H1 (cell line): ENCODE measurements around the gene GNL2. TPM values are rescaled to one million over a fixed set of nuclear protein-coding genes. Genes with fewer than 3 reads are reported as not detected.

Source experiments
- CTCF ChIA-PET: fragments of 300-600 bp; sonication (Branson Sonifier 250); formaldehyde crosslinking; loops from one replicate; lab custom pipeline; 2021; ENCODE audit not compliant: partially characterized antibody; lab: Charles Lee
- POLR2A ChIA-PET: fragments of 300-600 bp; sonication (Branson Sonifier 250); formaldehyde crosslinking; loops from one replicate; lab custom pipeline; 2021; ENCODE audit warnings: inconsistent platforms; ENCODE audit not compliant: partially characterized antibody; lab: Charles Lee
- DNase-seq, 2 experiments: peaks; one replicate each; pipeline versions ENCODE4 v3.0.0 to v3.0.0-alpha.2; 2010 to 2022; ENCODE audit warnings: low spot score in 2 of 2, low read depth in 1 of 2, mixed read lengths in 1 of 2
- FAIRE-seq: peaks from 2 replicates; lab custom pipeline; 2011; peaks lifted over from hg19 to GRCh38; lab: Jason Lieb, UNC
- H2AFZ ChIP-seq: 2 replicates; pipeline ENCODE4 v1.8.1; 2012; ENCODE audit warnings: low read length, inconsistent platforms
- H2AK5ac ChIP-seq: 2 replicates; pipeline ENCODE4 v1.6.1; 2013; ENCODE audit warnings: low read depth, low read length
- H2BK120ac ChIP-seq: replicated peaks from 2 replicates; pipeline ENCODE3; 2013; ENCODE audit warnings: low read depth, low read length, inconsistent platforms
- H2BK12ac ChIP-seq: 2 replicates; pipeline ENCODE4 v1.6.1; 2013; ENCODE audit warnings: low read depth, low read length
- H2BK15ac ChIP-seq: 2 replicates; pipeline ENCODE4 v1.6.1; 2013; ENCODE audit warnings: low read length
- H2BK20ac ChIP-seq: 2 replicates; pipeline ENCODE4 v1.6.1; 2013; ENCODE audit warnings: low read length
- H2BK5ac ChIP-seq: 2 replicates; pipeline ENCODE4 v1.6.1; 2013; ENCODE audit warnings: low read depth, low read length
- H3K14ac ChIP-seq: 2 replicates; pipeline ENCODE4 v1.6.1; 2013; ENCODE audit warnings: inconsistent platforms; ENCODE audit not compliant: insufficient read length
- H3K18ac ChIP-seq: 2 replicates; pipeline ENCODE4 v1.6.1; 2013; ENCODE audit warnings: low read length; ENCODE audit errors: extremely low read depth
- H3K23ac ChIP-seq: 2 replicates; pipeline ENCODE4 v1.6.1; 2013; ENCODE audit warnings: inconsistent platforms; ENCODE audit not compliant: insufficient read length
- H3K23me2 ChIP-seq: 2 replicates; pipeline ENCODE4 v1.6.1; 2013; ENCODE audit warnings: low read depth, low read length
- H3K27ac ChIP-seq: 2 replicates; pipeline ENCODE4 v1.6.1; 2011; ENCODE audit warnings: low read depth, low read length, inconsistent platforms
- H3K27me3 ChIP-seq, 4 experiments: replicated peaks in 1 of 4; 1 replicate in 1 of 4; 2 replicates in 3 of 4; pipeline versions ENCODE4 v1.6.1 to v1.8.1; 2011 to 2013; ENCODE audit warnings: low read length in 3 of 4, mild to moderate bottlenecking in 3 of 4, inconsistent platforms in 2 of 4, mixed read lengths in 2 of 4, moderate library complexity in 1 of 4; ENCODE audit not compliant: control insufficient read depth in 3 of 4, insufficient read depth in 3 of 4; ENCODE audit errors: extremely low read depth in 1 of 4
- H3K36me3 ChIP-seq, 4 experiments: 2 replicates each; pipeline versions ENCODE4 v1.6.1 to v1.8.1; 2011 to 2013; ENCODE audit warnings: mild to moderate bottlenecking in 4 of 4, low read length in 3 of 4, moderate library complexity in 2 of 4, control low read depth in 1 of 4, inconsistent platforms in 1 of 4; ENCODE audit not compliant: insufficient read depth in 4 of 4, control insufficient read depth in 2 of 4
- H3K4ac ChIP-seq: replicated peaks from 2 replicates; pipeline ENCODE3; 2013; ENCODE audit warnings: low read length, low read depth, mixed read lengths, inconsistent platforms; ENCODE audit not compliant: insufficient read length
- H3K4me1 ChIP-seq, 4 experiments: replicated peaks in 1 of 4; 1 replicate in 1 of 4; 2 replicates in 3 of 4; pipeline versions ENCODE4 v1.6.1 to v1.8.1; 2011 to 2013; ENCODE audit warnings: low read length in 3 of 4, inconsistent platforms in 2 of 4, mixed read lengths in 1 of 4; ENCODE audit not compliant: insufficient read depth in 4 of 4, control insufficient read depth in 3 of 4
- H3K4me2 ChIP-seq, 2 experiments: 2 replicates each; pipeline versions ENCODE4 v1.6.1 to v1.8.1; 2011 to 2013; ENCODE audit warnings: low read depth in 2 of 2, low read length in 2 of 2, control low read depth in 1 of 2, inconsistent platforms in 1 of 2, mild to moderate bottlenecking in 1 of 2; ENCODE audit not compliant: insufficient read depth in 1 of 2
- H3K4me3 ChIP-seq, 4 experiments: fragments of 200-600, 300-600 bp in 1 of 4; sonication (generic), shearing (Covaris generic), sonication (Bioruptor Twin) in 1 of 4; 2 replicates each; pipeline versions ENCODE4 v1.5.1 to v1.8.1; 2011 to 2016; ENCODE audit warnings: low read length in 4 of 4, low read depth in 3 of 4, control low read depth in 2 of 4, inconsistent platforms in 2 of 4, mild to moderate bottlenecking in 2 of 4, mixed read lengths in 1 of 4, moderate library complexity in 1 of 4; ENCODE audit not compliant: insufficient read depth in 2 of 4; ENCODE audit errors: extremely low read depth in 1 of 4
- H3K56ac ChIP-seq: replicated peaks from 2 replicates; pipeline ENCODE3; 2013; ENCODE audit warnings: low read depth, mild to moderate bottlenecking, mixed read lengths, low read length, inconsistent platforms; ENCODE audit not compliant: insufficient read length
- H3K79me1 ChIP-seq: 2 replicates; pipeline ENCODE4 v1.6.1; 2013; ENCODE audit warnings: low read depth, low read length, control low read depth
- H3K79me2 ChIP-seq, 2 experiments: 2 replicates each; pipeline versions ENCODE4 v1.6.1 to v1.8.1; 2012 to 2013; ENCODE audit warnings: low read length in 2 of 2, mild to moderate bottlenecking in 2 of 2, inconsistent platforms in 1 of 2; ENCODE audit not compliant: insufficient read depth in 2 of 2, control insufficient read depth in 1 of 2
- H3K9ac ChIP-seq, 4 experiments: replicated peaks in 1 of 4; 1 replicate in 1 of 4; 2 replicates in 3 of 4; pipeline versions ENCODE4 v1.6.1 to v1.8.1; 2011 to 2013; ENCODE audit warnings: low read depth in 3 of 4, low read length in 3 of 4, control low read depth in 2 of 4, mild to moderate bottlenecking in 2 of 4, moderate library complexity in 2 of 4, inconsistent platforms in 1 of 4; ENCODE audit errors: extremely low read depth in 1 of 4
- H3K9me3 ChIP-seq, 2 experiments: 2 replicates each; pipeline versions ENCODE4 v1.6.1 to v1.8.1; 2012 to 2013; ENCODE audit warnings: mild to moderate bottlenecking in 2 of 2, moderate library complexity in 2 of 2, control low read depth in 1 of 2, inconsistent platforms in 1 of 2, low read depth in 1 of 2, low read length in 1 of 2, mixed read lengths in 1 of 2; ENCODE audit not compliant: insufficient read depth in 2 of 2
- H4K20me1 ChIP-seq, 2 experiments: replicated peaks in 1 of 2; 2 replicates each; pipeline versions ENCODE3 to v1.8.1; 2011 to 2013; ENCODE audit warnings: inconsistent platforms in 2 of 2, low read length in 2 of 2, mild to moderate bottlenecking in 1 of 2; ENCODE audit not compliant: insufficient read depth in 2 of 2, control insufficient read depth in 1 of 2
- H4K5ac ChIP-seq: 2 replicates; pipeline ENCODE4 v1.6.1; 2013; ENCODE audit warnings: low read length, low read depth, mixed read lengths, inconsistent platforms; ENCODE audit not compliant: insufficient read length
- H4K8ac ChIP-seq: 2 replicates; pipeline ENCODE4 v1.8.0; 2013; ENCODE audit warnings: mild to moderate bottlenecking, moderate library complexity, low read length, inconsistent platforms; ENCODE audit not compliant: insufficient read depth; ENCODE audit errors: extremely low read depth
- H4K91ac ChIP-seq: replicated peaks from 2 replicates; pipeline ENCODE3; 2013; ENCODE audit warnings: low read length, mixed read lengths, inconsistent platforms; ENCODE audit not compliant: insufficient read length
- CREB1 ChIP-seq: IDR thresholded peaks from 2 replicates; pipeline ENCODE4 v1.6.1; 2012; ENCODE audit warnings: inconsistent platforms
- GTF2F1 ChIP-seq: IDR thresholded peaks from 2 replicates; pipeline ENCODE4 v1.6.1; 2012; ENCODE audit warnings: low read depth, low read length, improper control_type of control experiment, borderline replicate concordance
- SAP30 ChIP-seq: fragments of 300-600 bp; sonication (generic); IDR thresholded peaks from 2 replicates; pipeline ENCODE4 v1.7.1; 2012; ENCODE audit warnings: low read length, moderate library complexity, mild to moderate bottlenecking, inconsistent platforms; ENCODE audit not compliant: insufficient read depth, insufficient replicate concordance
- WGBS, 2 experiments: shearing (Covaris generic) in 1 of 2; methylation state at CpG; one replicate each; pipeline versions ENCODE4 v1.1.6 to v1.1.7; 2013 to 2015; ENCODE audit warnings: low lambda C conversion rate in 2 of 2, mixed read lengths in 2 of 2, inconsistent platforms in 1 of 2, low coverage in 1 of 2, missing lambda C conversion rate in 1 of 2; ENCODE audit not compliant: insufficient replicate concordance in 2 of 2, insufficient coverage in 1 of 2, insufficient read length in 1 of 2; ENCODE audit errors: extremely low coverage in 1 of 2, missing lambda C conversion rate in 1 of 2; 5-methylcytosine and 5-hydroxymethylcytosine counted together
- polyA plus RNA-seq, 7 experiments: library from polyadenylated mRNA; depleted of rRNA in 3 of 7; stranded (reverse) in 5 of 7; unstranded in 2 of 7; fragments of >200 nt in 5 of 7; fragments of 200-250 nt in 2 of 7; gene quantifications; 1 replicate in 5 of 7; 2 replicates in 1 of 7; 4 replicates in 1 of 7; pipeline versions ENCODE4 v1.2.1 to v1.2.3, GENCODE V29; 2011 to 2013; ENCODE audit warnings: missing spikeins in 2 of 7, mixed read lengths in 2 of 7
- small RNA-seq: library from polyadenylated mRNA; stranded (forward); fragments of <200 nt; extraction: miRNeasy Mini kit (QIAGEN cat#:217004); gene quantifications from one replicate; pipeline ENCODE3, GENCODE V24; 2013; ENCODE audit not compliant: insufficient read depth
- total RNA-seq: library from RNA; stranded (reverse); fragmentation: NEBNext Ultra II Directional; extraction: Animal tissue kit (Norgen Biotek cat#: 25700); gene quantifications from 2 replicates; pipeline ENCODE4 v1.2.1, GENCODE V29; 2021

Gene GNL2
- total and polyA plus RNA-seq, 2 of the 8 experiments (the other 6 are each of a cell fraction or from before 2014, with no cell fraction given): 22.2 to 88.3 TPM

GRCh38 chr1:37517569-37517968 lies 78.2 kb downstream of the GNL2 start:
- Histone ChIP-seq H2BK5ac (no peak overlapping the region), H3K4me1 (peaks cover 2 to 13% (median 6%) of the 10 kb centered on the region in 4 experiments; a peak in 4 of 7 replicates), H3K56ac (no peak overlapping the region), H3K27me3 (no peaks in the 10 kb centered on the region), H3K4me3 (no peak overlapping the region), H2BK20ac (no peak overlapping the region), H3K4ac (no peak overlapping the region), H4K5ac (no peak overlapping the region), H2AK5ac (no peak overlapping the region), H3K36me3 (peaks cover 0 to 3% (median 2%) of the 10 kb centered on the region in 4 experiments; a peak in 3 of 8 replicates), H4K91ac (no peak overlapping the region), H3K4me2 (no peak overlapping the region), H3K14ac (no peak overlapping the region), H2AFZ (no peak overlapping the region), H2BK15ac (no peak overlapping the region), H2BK120ac (no peak overlapping the region), H4K8ac (no peak overlapping the region), H3K23me2 (peaks cover 13% of the 10 kb centered on the region), H3K23ac (no peak overlapping the region), H3K9ac (no peak overlapping the region), H3K79me2 (peaks cover 3 to 11% of the 10 kb centered on the region in 2 experiments; a peak in 2 of 4 replicates), H3K79me1 (peaks cover 4% of the 10 kb centered on the region; the same call in 1 of the 2 replicates), H3K27ac (no peak overlapping the region), H3K18ac (no peak overlapping the region), H3K9me3 (no peaks in the 10 kb centered on the region; a peak in 1 of 4 replicates), H2BK12ac (no peak overlapping the region), H4K20me1 (peaks cover 3 to 7% of the 10 kb centered on the region in 2 experiments)
- WGBS, 2 experiments: 90% methylated on average over 1 of the region's 1 CpG; no CpG with 5 or more reads in 1 of the 2 experiments
- TF ChIP-seq CREB1: no peak
- TF ChIP-seq GTF2F1: no peak
- TF ChIP-seq SAP30: no peak
- FAIRE-seq (no peak), DNase-seq (no peak)
- ChIA-PET POLR2A (no interaction called here), CTCF (interaction anchor here (0.9 kb wide), 1 partner anchor 8 kb away, joined by 3 read pairs; no protein-coding TSS in a partner anchor)

Small RNA genes lying within 50 kb of the gene (small RNA-seq; reads per million reads assigned to genes)
- not detected for gene AL034379.1

Other genes starting within 250 kb of the GNL2 start
- gene ZC3H12A, start 121.4 kb downstream of the GNL2 start, total RNA-seq: 7.4 TPM in 2 replicates
- 10.0 and 13.7 TPM in 2 replicates for gene ZC3H12A, start 121.4 kb downstream of the GNL2 start, polyA plus RNA-seq (2011; rRNA removed)
- gene MEAF6, start 81.2 kb downstream of the GNL2 start, total RNA-seq: 36.9 and 38.8 TPM in 2 replicates
- gene MEAF6, start 81.2 kb downstream of the GNL2 start, polyA plus RNA-seq (2011; rRNA removed): 12.7 and 23.0 TPM in 2 replicates
- 14.8 and 15.7 TPM in 2 replicates for gene SNIP1, start 41.6 kb downstream of the GNL2 start, total RNA-seq
- 3.7 and 6.3 TPM in 2 replicates for gene SNIP1, start 41.6 kb downstream of the GNL2 start, polyA plus RNA-seq (2011; rRNA removed)
- gene DNALI1, start 39.0 kb downstream of the GNL2 start, total RNA-seq: 9.5 and 11.3 TPM in 2 replicates
- 8.9 and 10.9 TPM in 2 replicates for gene DNALI1, start 39.0 kb downstream of the GNL2 start, polyA plus RNA-seq (2011; rRNA removed)
- 0.21 TPM in 1 of 2 replicates, not detected in the other for gene RSPO1, start 39.0 kb upstream of the GNL2 start, total RNA-seq
- 0.28 and 0.39 TPM in 2 replicates for gene RSPO1, start 39.0 kb upstream of the GNL2 start, polyA plus RNA-seq (2011; rRNA removed)
- 41.6 and 43.9 TPM in 2 replicates for gene CDCA8, start 96.6 kb upstream of the GNL2 start, total RNA-seq
- 37.8 and 46.2 TPM in 2 replicates for gene CDCA8, start 96.6 kb upstream of the GNL2 start, polyA plus RNA-seq (2011; rRNA removed)
- gene EPHA10, start 169.2 kb upstream of the GNL2 start, total RNA-seq: 1.0 and 1.5 TPM in 2 replicates
- gene EPHA10, start 169.2 kb upstream of the GNL2 start, polyA plus RNA-seq (2011; rRNA removed): 0.54 and 1.2 TPM in 2 replicates
- gene MANEAL, start 197.9 kb upstream of the GNL2 start, total RNA-seq: 4.2 and 4.8 TPM in 2 replicates
- 7.1 and 7.2 TPM in 2 replicates for gene MANEAL, start 197.9 kb upstream of the GNL2 start, polyA plus RNA-seq (2011; rRNA removed)
- 36.9 and 42.4 TPM in 2 replicates for gene C1orf122, start 211.9 kb upstream of the GNL2 start, total RNA-seq
- gene C1orf122, start 211.9 kb upstream of the GNL2 start, polyA plus RNA-seq (2011; rRNA removed): 32.1 and 45.4 TPM in 2 replicates
- gene YRDC, start 212.3 kb upstream of the GNL2 start, total RNA-seq: 21.6 and 23.1 TPM in 2 replicates
- 20.6 and 21.1 TPM in 2 replicates for gene YRDC, start 212.3 kb upstream of the GNL2 start, polyA plus RNA-seq (2011; rRNA removed)